Measurements from ENCODE around the gene SMCO2.

SMCO2 gene

GRCh38 chr12:27551172-27551840, 104.8 kb downstream of the SMCO2 start:
- peaks cover 81% of the 10 kb centered on the region for H3K4me1 ChIP-seq (ENCODE audit: control insufficient read depth, insufficient read depth, low read length, unreplicated experiment)
- peaks cover 88% of the 10 kb centered on the region for H3K79me2 ChIP-seq (ENCODE audit: control insufficient read depth, insufficient read depth, low read length, unreplicated experiment)
- peak overlapping the region; percentile 98 for H3K27ac ChIP-seq (ENCODE audit: low read depth, low read length)
- no peaks in the 10 kb centered on the region for H3K36me3 ChIP-seq (ENCODE audit: insufficient read depth, low read length)
- H2AFZ ChIP-seq (ENCODE audit: low read length, unreplicated experiment): no peak overlapping the region
- H3K4me3 ChIP-seq (ENCODE audit: low read depth, low read length): peak overlapping the region; percentile 34; the same call in 1 of the 2 replicates
- H3K27me3 ChIP-seq (ENCODE audit: insufficient read depth, low read length): no peaks in the 10 kb centered on the region

All from ACC112 (cell line).